ENCODE results near the gene PTPRA. TPM values are rescaled to one million over a fixed set of nuclear protein-coding genes. Genes with fewer than 3 reads are reported as not detected.
A peak's percentile ranks its signal among the peaks of the same experiment; 100 is the strongest.

The PTPRA gene
- total RNA-seq, 1 donor from 2014 or later = 59.9 TPM

- H3K9me3 Mint-ChIP-seq (ENCODE audit: unreplicated experiment) = no peaks in the 10 kb centered on the region
- peaks cover 10% of the 10 kb centered on the region for H3K27me3 Mint-ChIP-seq (ENCODE audit: unreplicated experiment)
- peak overlapping the region; percentile 54 for H3K27ac Mint-ChIP-seq (ENCODE audit: unreplicated experiment)
- no peak for TF ChIP-seq CTCF (IDR thresholded peaks at IDR 0.05; ENCODE audit: unreplicated experiment)
- H3K4me3 Mint-ChIP-seq (ENCODE audit: unreplicated experiment) = peak overlapping the region; percentile 87
- peaks cover 24% of the 10 kb centered on the region for H3K4me1 Mint-ChIP-seq (ENCODE audit: unreplicated experiment)
- peaks cover 15% of the 10 kb centered on the region for H3K36me3 Mint-ChIP-seq (ENCODE audit: low read depth, unreplicated experiment)
- no peak for DNase-seq (ENCODE audit: low spot score)
These were observed 171.9 kb downstream of the PTPRA start for GRCh38 chr20:3045042-3045815.

- Mint-ChIP-seq H3K4me3 (ENCODE audit: unreplicated experiment) (peak within 1 kb of the TSS; percentile 94), H3K27me3 (ENCODE audit: unreplicated experiment) (peaks cover 10% of the 10 kb centered on the region), H3K4me1 (ENCODE audit: unreplicated experiment) (peaks cover 23% of the 10 kb centered on the region), H3K9me3 (ENCODE audit: unreplicated experiment) (no peaks in the 10 kb centered on the region), H3K36me3 (ENCODE audit: low read depth, unreplicated experiment) (peaks cover 16% of the 10 kb centered on the region), H3K27ac (ENCODE audit: unreplicated experiment) (peak within 1 kb of the TSS; percentile 54)
- DNase-seq (ENCODE audit: low spot score) = peak; percentile 87
- TF ChIP-seq CTCF (IDR thresholded peaks at IDR 0.05; ENCODE audit: unreplicated experiment) = no peak
These were observed 172.8 kb downstream of the PTPRA start, which contains the start of gene MRPS26 for GRCh38 chr20:3045816-3046676. Gene MRPS26 (plus strand): TSS chr20:3046052. CDS start chr20:3046069, 17 bp downstream.

GRCh38 chr20:3046677-3047462, 173.6 kb downstream of the PTPRA start:
- Mint-ChIP-seq H3K4me1 (ENCODE audit: unreplicated experiment) (peaks cover 18% of the 10 kb centered on the region), H3K36me3 (ENCODE audit: low read depth, unreplicated experiment) (peaks cover 16% of the 10 kb centered on the region), H3K27me3 (ENCODE audit: unreplicated experiment) (peaks cover 6% of the 10 kb centered on the region), H3K9me3 (ENCODE audit: unreplicated experiment) (no peaks in the 10 kb centered on the region), H3K4me3 (ENCODE audit: unreplicated experiment) (peak overlapping the region; percentile 94), H3K27ac (ENCODE audit: unreplicated experiment) (no peak overlapping the region)
- TF ChIP-seq CTCF (IDR thresholded peaks at IDR 0.05; ENCODE audit: unreplicated experiment) = no peak
- no peak for DNase-seq (ENCODE audit: low spot score)

GRCh38 chr20:3047486-3048419, 174.5 kb downstream of the PTPRA start:
- peak overlapping the region; percentile 67 for H3K4me3 Mint-ChIP-seq (ENCODE audit: unreplicated experiment)
- DNase-seq (ENCODE audit: low spot score) = no peak
- TF ChIP-seq CTCF (IDR thresholded peaks at IDR 0.05; ENCODE audit: unreplicated experiment) = no peak
- no peaks in the 10 kb centered on the region for H3K9me3 Mint-ChIP-seq (ENCODE audit: unreplicated experiment)
- peaks cover 6% of the 10 kb centered on the region for H3K27me3 Mint-ChIP-seq (ENCODE audit: unreplicated experiment)
- H3K4me1 Mint-ChIP-seq (ENCODE audit: unreplicated experiment) = peaks cover 10% of the 10 kb centered on the region
- peaks cover 16% of the 10 kb centered on the region for H3K36me3 Mint-ChIP-seq (ENCODE audit: low read depth, unreplicated experiment)
- H3K27ac Mint-ChIP-seq (ENCODE audit: unreplicated experiment) = no peak overlapping the region
